KBM-7 (cell line): ENCODE results near the gene MAEL.

Experiments
- DNase-seq: peaks from one replicate; pipeline ENCODE4 v3.0.0-alpha.2; 2015
- in situ Hi-C: fragments of 300-500 bp; cut with MboI; formaldehyde crosslinking; loops from 2 replicates; pipeline ENCODE4 v1.14.3; 2020; ENCODE audit warnings: low sequenced_read_pairs, low pct_unique_long_range_greater_than_20kb, mixed read lengths

MAEL gene

GRCh38 chr1:167071286-167071685 is 82.2 kb downstream of the MAEL start:
- in situ Hi-C loops: no loop called here
- no peak for DNase-seq
